Neural cell (in vitro differentiated cells): Measurements from ENCODE around the gene ZNF211. TPM values are rescaled to one million over a fixed set of nuclear protein-coding genes. Genes with fewer than 3 reads are reported as not detected.

ENCODE experiments used
- H2AFZ ChIP-seq: fragments of 200-600, 300-800 bp; sonication (generic), shearing (Covaris generic); 2 replicates; pipeline ENCODE4 v1.6.0; 2014; ENCODE audit warnings: low read depth, mild to moderate bottlenecking, antibody characterized with exemption, low read length, moderate library complexity
- H3F3A ChIP-seq: fragments of 200-600 bp; shearing (Covaris generic); 2 replicates; pipeline ENCODE4 v1.6.1; 2016; ENCODE audit warnings: mild to moderate bottlenecking, moderate library complexity, mixed read lengths, antibody characterized with exemption, low read length; ENCODE audit not compliant: insufficient read depth, poor library complexity, severe bottlenecking
- H3K27ac ChIP-seq: fragments of 200-600, 300-800 bp; sonication (generic), shearing (Covaris generic); 2 replicates; pipeline ENCODE4 v1.5.1; 2014; ENCODE audit warnings: mild to moderate bottlenecking, low read length, moderate library complexity
- H3K27me3 ChIP-seq: fragments of 300-800, 200-600 bp; sonication (generic), shearing (Covaris generic); 2 replicates; pipeline ENCODE4 v1.6.0; 2014; ENCODE audit warnings: mild to moderate bottlenecking, low read depth, low read length, moderate library complexity; ENCODE audit not compliant: insufficient read depth
- H3K36me3 ChIP-seq: fragments of 300-800, 200-600 bp; sonication (generic), shearing (Covaris generic); 2 replicates; pipeline ENCODE4 v1.5.1; 2014; ENCODE audit warnings: mild to moderate bottlenecking, antibody characterized with exemption, low read length, moderate library complexity; ENCODE audit not compliant: insufficient read depth
- H3K4me2 ChIP-seq: fragments of 300-800, 200-600 bp; sonication (generic), shearing (Covaris generic); 2 replicates; pipeline ENCODE4 v1.6.0; 2014; ENCODE audit warnings: mild to moderate bottlenecking, low read length
- H3K4me3 ChIP-seq: fragments of 300-800, 200-600 bp; sonication (generic), shearing (Covaris generic); 2 replicates; pipeline ENCODE4 v1.5.1; 2014; ENCODE audit warnings: mild to moderate bottlenecking, low read length, moderate library complexity
- H3K79me2 ChIP-seq: fragments of 200-600 bp; shearing (Covaris generic); replicated peaks from 2 replicates; pipeline ENCODE4 v1.6.0; 2014; ENCODE audit warnings: mild to moderate bottlenecking, low read length, moderate library complexity; ENCODE audit not compliant: insufficient read depth
- H3K9ac ChIP-seq: fragments of 300-800, 200-600 bp; sonication (generic), shearing (Covaris generic); 2 replicates; pipeline ENCODE4 v1.6.1; 2016; ENCODE audit warnings: mild to moderate bottlenecking, low read length, mixed read lengths
- H3K9me2 ChIP-seq: fragments of 200-600 bp; shearing (Covaris generic); 2 replicates; pipeline ENCODE4 v1.6.1; 2016; ENCODE audit warnings: mild to moderate bottlenecking, low read length, mixed read lengths; ENCODE audit not compliant: insufficient read depth
- H3K9me3 ChIP-seq: fragments of 200-600, 300-800 bp; sonication (generic), shearing (Covaris generic); 2 replicates; pipeline ENCODE4 v1.6.1; 2016; ENCODE audit warnings: mild to moderate bottlenecking, mixed run types, low read length, moderate library complexity, mixed read lengths
- H4K20me1 ChIP-seq: fragments of 200-600 bp; shearing (Covaris generic); 2 replicates; pipeline ENCODE4 v1.6.1; 2016; ENCODE audit warnings: mild to moderate bottlenecking, mixed run types; ENCODE audit not compliant: insufficient read depth
- EP300 ChIP-seq: fragments of 450-650 bp; conservative IDR thresholded peaks from 2 replicates; pipeline ENCODE4 v1.6.1; 2014; ENCODE audit warnings: antibody characterized with exemption, mild to moderate bottlenecking, moderate library complexity; ENCODE audit not compliant: poor library complexity, severe bottlenecking
- EZH2 ChIP-seq: fragments of 200-600, 300-800 bp; shearing (Covaris generic), sonication (generic); IDR thresholded peaks from 2 replicates; pipeline ENCODE4 v1.6.1; 2014; ENCODE audit warnings: antibody characterized with exemption, low read length, borderline replicate concordance, mild to moderate bottlenecking; ENCODE audit not compliant: insufficient read depth, poor library complexity, severe bottlenecking
- MXI1 ChIP-seq: fragments of 450-650 bp; conservative IDR thresholded peaks from 2 replicates; pipeline ENCODE4 v1.6.1; 2014; ENCODE audit warnings: antibody characterized with exemption, mild to moderate bottlenecking; ENCODE audit not compliant: poor library complexity, severe bottlenecking
- POLR2AphosphoS5 ChIP-seq: IDR thresholded peaks from 2 replicates; pipeline ENCODE4 v1.6.1; 2012
- RAD21 ChIP-seq: fragments of 450-650 bp; conservative IDR thresholded peaks from 2 replicates; pipeline ENCODE4 v1.6.1; 2014; ENCODE audit warnings: antibody characterized with exemption, mild to moderate bottlenecking, moderate library complexity
- SMC3 ChIP-seq: fragments of 450-650 bp; conservative IDR thresholded peaks from 2 replicates; pipeline ENCODE4 v1.6.1; 2014; ENCODE audit warnings: antibody characterized with exemption, mild to moderate bottlenecking, moderate library complexity; ENCODE audit not compliant: poor library complexity
- TAF1 ChIP-seq: IDR thresholded peaks from 2 replicates; pipeline ENCODE4 v1.6.1; 2012; ENCODE audit warnings: low read depth
- polyA plus RNA-seq: library from polyadenylated mRNA; depleted of rRNA; stranded (reverse); fragments of >200 nt; gene quantifications from 2 replicates; pipeline ENCODE4 v1.2.3, GENCODE V29; 2014
- TF ChIP-seq, protein P1 (sequence below): fragments of 450-650 bp; IDR thresholded peaks from 2 replicates; pipeline ENCODE4 v1.5.1; 2014; ENCODE audit warnings: antibody characterized with exemption, mild to moderate bottlenecking, moderate library complexity; ENCODE audit not compliant: poor library complexity, severe bottlenecking
- TF ChIP-seq, protein P2 (sequence below): IDR thresholded peaks from 2 replicates; pipeline ENCODE4 v1.6.1; 2012; ENCODE audit warnings: borderline replicate concordance

ZNF211 gene
- polyA plus RNA-seq, 1 donor from 2014 or later = 47.6 TPM

DNA sequence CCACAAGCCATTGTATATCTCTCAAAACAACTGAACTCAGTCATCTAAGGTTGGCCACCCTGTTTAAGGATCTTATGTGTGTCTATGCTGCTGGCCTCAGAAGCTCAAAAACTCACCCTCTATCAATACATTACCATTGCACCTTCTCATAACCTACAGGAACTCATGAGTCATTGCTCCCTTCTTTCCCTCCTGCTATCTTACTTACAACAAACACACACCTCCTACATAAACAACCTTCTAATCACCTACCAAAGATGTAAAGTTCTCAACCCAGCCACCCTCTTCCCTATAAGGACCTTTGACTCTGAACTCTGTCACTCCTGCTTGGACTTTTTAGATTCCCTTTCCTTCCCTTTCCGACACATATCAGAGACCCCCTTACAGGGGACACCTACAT lies 22.5 kb downstream of the ZNF211 start:
- H3K27ac ChIP-seq = no peak overlapping the region
- no peaks in the 10 kb centered on the region for H3F3A ChIP-seq
- no peaks in the 10 kb centered on the region for H3K9me2 ChIP-seq
- H2AFZ ChIP-seq = no peak overlapping the region
- no peak overlapping the region for H3K9ac ChIP-seq
- no peaks in the 10 kb centered on the region for H3K36me3 ChIP-seq
- peaks cover 13% of the 10 kb centered on the region for H3K27me3 ChIP-seq
- H3K9me3 ChIP-seq = no peaks in the 10 kb centered on the region
- no peaks in the 10 kb centered on the region for H4K20me1 ChIP-seq
- no peak overlapping the region for H3K4me2 ChIP-seq
- H3K79me2 ChIP-seq = no peaks in the 10 kb centered on the region
- no peak overlapping the region for H3K4me3 ChIP-seq
- TF ChIP-seq TAF1 = no peak
- TF ChIP-seq EZH2 = no peak
- no peak for TF ChIP-seq EP300
- TF ChIP-seq SMC3 = no peak
- no peak for TF ChIP-seq POLR2AphosphoS5
- TF ChIP-seq MXI1 = no peak
- TF ChIP-seq, protein P1, sequence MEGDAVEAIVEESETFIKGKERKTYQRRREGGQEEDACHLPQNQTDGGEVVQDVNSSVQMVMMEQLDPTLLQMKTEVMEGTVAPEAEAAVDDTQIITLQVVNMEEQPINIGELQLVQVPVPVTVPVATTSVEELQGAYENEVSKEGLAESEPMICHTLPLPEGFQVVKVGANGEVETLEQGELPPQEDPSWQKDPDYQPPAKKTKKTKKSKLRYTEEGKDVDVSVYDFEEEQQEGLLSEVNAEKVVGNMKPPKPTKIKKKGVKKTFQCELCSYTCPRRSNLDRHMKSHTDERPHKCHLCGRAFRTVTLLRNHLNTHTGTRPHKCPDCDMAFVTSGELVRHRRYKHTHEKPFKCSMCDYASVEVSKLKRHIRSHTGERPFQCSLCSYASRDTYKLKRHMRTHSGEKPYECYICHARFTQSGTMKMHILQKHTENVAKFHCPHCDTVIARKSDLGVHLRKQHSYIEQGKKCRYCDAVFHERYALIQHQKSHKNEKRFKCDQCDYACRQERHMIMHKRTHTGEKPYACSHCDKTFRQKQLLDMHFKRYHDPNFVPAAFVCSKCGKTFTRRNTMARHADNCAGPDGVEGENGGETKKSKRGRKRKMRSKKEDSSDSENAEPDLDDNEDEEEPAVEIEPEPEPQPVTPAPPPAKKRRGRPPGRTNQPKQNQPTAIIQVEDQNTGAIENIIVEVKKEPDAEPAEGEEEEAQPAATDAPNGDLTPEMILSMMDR = no peak
- TF ChIP-seq, protein P2, sequence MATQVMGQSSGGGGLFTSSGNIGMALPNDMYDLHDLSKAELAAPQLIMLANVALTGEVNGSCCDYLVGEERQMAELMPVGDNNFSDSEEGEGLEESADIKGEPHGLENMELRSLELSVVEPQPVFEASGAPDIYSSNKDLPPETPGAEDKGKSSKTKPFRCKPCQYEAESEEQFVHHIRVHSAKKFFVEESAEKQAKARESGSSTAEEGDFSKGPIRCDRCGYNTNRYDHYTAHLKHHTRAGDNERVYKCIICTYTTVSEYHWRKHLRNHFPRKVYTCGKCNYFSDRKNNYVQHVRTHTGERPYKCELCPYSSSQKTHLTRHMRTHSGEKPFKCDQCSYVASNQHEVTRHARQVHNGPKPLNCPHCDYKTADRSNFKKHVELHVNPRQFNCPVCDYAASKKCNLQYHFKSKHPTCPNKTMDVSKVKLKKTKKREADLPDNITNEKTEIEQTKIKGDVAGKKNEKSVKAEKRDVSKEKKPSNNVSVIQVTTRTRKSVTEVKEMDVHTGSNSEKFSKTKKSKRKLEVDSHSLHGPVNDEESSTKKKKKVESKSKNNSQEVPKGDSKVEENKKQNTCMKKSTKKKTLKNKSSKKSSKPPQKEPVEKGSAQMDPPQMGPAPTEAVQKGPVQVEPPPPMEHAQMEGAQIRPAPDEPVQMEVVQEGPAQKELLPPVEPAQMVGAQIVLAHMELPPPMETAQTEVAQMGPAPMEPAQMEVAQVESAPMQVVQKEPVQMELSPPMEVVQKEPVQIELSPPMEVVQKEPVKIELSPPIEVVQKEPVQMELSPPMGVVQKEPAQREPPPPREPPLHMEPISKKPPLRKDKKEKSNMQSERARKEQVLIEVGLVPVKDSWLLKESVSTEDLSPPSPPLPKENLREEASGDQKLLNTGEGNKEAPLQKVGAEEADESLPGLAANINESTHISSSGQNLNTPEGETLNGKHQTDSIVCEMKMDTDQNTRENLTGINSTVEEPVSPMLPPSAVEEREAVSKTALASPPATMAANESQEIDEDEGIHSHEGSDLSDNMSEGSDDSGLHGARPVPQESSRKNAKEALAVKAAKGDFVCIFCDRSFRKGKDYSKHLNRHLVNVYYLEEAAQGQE = no peak
- no peak for TF ChIP-seq RAD21

DNA sequence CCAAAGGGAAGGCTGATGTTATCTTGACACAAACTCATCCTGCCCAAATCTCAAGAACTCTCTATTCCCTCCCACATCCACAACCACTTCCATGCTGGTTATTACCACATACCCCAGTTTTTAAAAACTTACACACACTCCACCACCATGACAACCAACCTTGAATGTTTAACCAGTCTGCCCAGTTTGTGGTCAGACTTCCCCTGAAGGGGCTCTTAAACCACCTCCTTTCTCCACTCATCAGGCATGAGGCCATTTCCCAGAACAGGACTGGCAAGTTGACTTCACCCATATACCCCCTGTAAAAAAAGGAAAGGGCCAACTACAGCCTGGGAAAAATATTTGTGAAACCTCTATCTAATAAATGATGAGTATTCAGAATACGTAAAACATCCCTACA lies 23.4 kb downstream of the ZNF211 start:
- Histone ChIP-seq H3K4me3 (no peak overlapping the region), H3K36me3 (no peaks in the 10 kb centered on the region), H3K9me2 (no peaks in the 10 kb centered on the region), H3K9ac (no peak overlapping the region), H3K4me2 (no peak overlapping the region), H4K20me1 (no peaks in the 10 kb centered on the region), H3K79me2 (no peaks in the 10 kb centered on the region), H2AFZ (no peak overlapping the region), H3K27me3 (peaks cover 15% of the 10 kb centered on the region), H3K27ac (no peak overlapping the region), H3K9me3 (no peaks in the 10 kb centered on the region), H3F3A (no peaks in the 10 kb centered on the region)
- TF ChIP-seq, protein P1 = no peak
- TF ChIP-seq, protein P2 = no peak
- TF ChIP-seq EZH2 (no peak), MXI1 (no peak), SMC3 (no peak)
